GM21529 (cell line): ENCODE measurements around the gene WIPI1.

Experiments used
- ATAC-seq: cut with Tn5 transposase; IDR thresholded peaks from one replicate; pipeline ENCODE4 v1.9.1; 2021; ENCODE audit not compliant: unreplicated experiment

WIPI1 gene

GRCh38 chr17:68461122-68461539 lies 3.8 kb upstream of the WIPI1 start:
- ATAC-seq, result no peak

- ATAC-seq, result no peak
Measured at GRCh38 chr17:68460715-68461114, 3.4 kb upstream of the WIPI1 start.

- no peak for ATAC-seq
Measured at GRCh38 chr17:68460146-68460545, 2.9 kb upstream of the WIPI1 start.

GRCh38 chr17:68459037-68459639 lies 1.8 kb upstream of the WIPI1 start:
- ATAC-seq, result peak; percentile 27

- peak; percentile 20 for ATAC-seq
Measured at GRCh38 chr17:68458260-68459036, 1.2 kb upstream of the WIPI1 start.

GRCh38 chr17:68457539-68458259 lies 403 bp upstream of the WIPI1 start:
- ATAC-seq, result peak; percentile 66

GRCh38 chr17:68456339-68457167 lies 743 bp downstream of the WIPI1 start:
- no peak for ATAC-seq

- no peak for ATAC-seq
Measured at GRCh38 chr17:68455901-68456338, 1.4 kb downstream of the WIPI1 start.

- no peak for ATAC-seq
Measured at GRCh38 chr17:68453991-68454665, 3.2 kb downstream of the WIPI1 start.

GRCh38 chr17:68452724-68453290 lies 4.5 kb downstream of the WIPI1 start:
- no peak for ATAC-seq

- no peak for ATAC-seq
Measured at GRCh38 chr17:68451670-68452354, 5.5 kb downstream of the WIPI1 start.

GRCh38 chr17:68450801-68451200 lies 6.5 kb downstream of the WIPI1 start:
- ATAC-seq, result no peak

GRCh38 chr17:68450391-68450790 lies 6.9 kb downstream of the WIPI1 start:
- ATAC-seq, result no peak

GRCh38 chr17:68449021-68449739 lies 8.1 kb downstream of the WIPI1 start:
- ATAC-seq, result no peak

- ATAC-seq, result no peak
Measured at GRCh38 chr17:68446626-68447041, 10.7 kb downstream of the WIPI1 start.

GRCh38 chr17:68445671-68446070 lies 11.6 kb downstream of the WIPI1 start:
- no peak for ATAC-seq

GRCh38 chr17:68443972-68444464 lies 13.3 kb downstream of the WIPI1 start:
- no peak for ATAC-seq

GRCh38 chr17:68441070-68441770 lies 16.1 kb downstream of the WIPI1 start:
- ATAC-seq, result no peak
